Small intestine (tissue), 7 donors: Measurements from ENCODE around the gene LRRC49. TPM values are rescaled to one million over a fixed set of nuclear protein-coding genes. Genes with fewer than 3 reads are reported as not detected.
A peak's percentile ranks its signal among the peaks of the same experiment; 100 is the strongest.

Source experiments
- DNase-seq, 2 donors: peaks; one replicate each; pipeline versions ENCODE4 v3.0.0 to v3.0.0-alpha.2; 2013
- FAIRE-seq: peaks from 2 replicates; lab custom pipeline; 2012; peaks lifted over from hg19 to GRCh38; lab: Jason Lieb, UNC
- H3K27ac ChIP-seq, 3 donors: one replicate each; pipeline ENCODE4 v1.5.1; 2013; ENCODE audit warnings: low read length in 2 of 3, mild to moderate bottlenecking in 2 of 3, control low read depth in 1 of 3, inconsistent platforms in 1 of 3, low read depth in 1 of 3, moderate library complexity in 1 of 3
- H3K27me3 ChIP-seq, 3 donors: one replicate each; pipeline ENCODE4 v1.6.1; 2013; ENCODE audit warnings: low read length in 3 of 3, inconsistent platforms in 1 of 3; ENCODE audit not compliant: control insufficient read depth in 3 of 3, insufficient read depth in 3 of 3
- H3K36me3 ChIP-seq, 3 donors: one replicate each; pipeline ENCODE4 v1.6.1; 2013; ENCODE audit warnings: low read length in 3 of 3, inconsistent platforms in 1 of 3, low read depth in 1 of 3, mild to moderate bottlenecking in 1 of 3, moderate library complexity in 1 of 3; ENCODE audit not compliant: control insufficient read depth in 3 of 3, insufficient read depth in 2 of 3
- H3K4me1 ChIP-seq, 3 donors: one replicate each; pipeline ENCODE4 v1.6.1; 2013; ENCODE audit warnings: low read length in 2 of 3, inconsistent platforms in 1 of 3, low read depth in 1 of 3, mild to moderate bottlenecking in 1 of 3, moderate library complexity in 1 of 3; ENCODE audit not compliant: control insufficient read depth in 3 of 3, insufficient read depth in 2 of 3
- H3K4me3 ChIP-seq, 3 donors: one replicate each; pipeline ENCODE4 v1.5.1; 2013; ENCODE audit warnings: low read length in 3 of 3, control low read depth in 1 of 3, inconsistent platforms in 1 of 3, low read depth in 1 of 3, mild to moderate bottlenecking in 1 of 3, moderate library complexity in 1 of 3
- H3K9me3 ChIP-seq, 2 donors: one replicate each; pipeline ENCODE4 v1.6.1; 2013; ENCODE audit warnings: low read depth in 1 of 2, low read length in 1 of 2; ENCODE audit not compliant: control insufficient read depth in 2 of 2, insufficient read depth in 1 of 2
- WGBS, 3 donors: extraction: QIAGEN DNeasy Blood & Tissue Kit; methylation state at CpG; one replicate each; pipeline ENCODE4 v1.1.7; 2013; 5-methylcytosine and 5-hydroxymethylcytosine counted together
- polyA plus RNA-seq, 4 donors: library from polyadenylated mRNA; stranded (reverse) in 3 of 4; unstranded in 1 of 4; fragments of 200-250 nt in 3 of 4; fragments of 120-200 nt in 1 of 4; gene quantifications; one replicate each; pipeline versions ENCODE4 v1.2.1 to v1.2.3, GENCODE V29; 2013
- donor health status: healthy with polysubstance abuse.
- donor health status: control.
- donor health status: control.
- donor health status: Bipolar disorder and iron deficiency.
- donor health status: healthy.

Gene LRRC49
- polyA plus RNA-seq, 4 donors: 0.81 to 3.2 (median 1.4) TPM

- DNase-seq (no peak), FAIRE-seq (no peak)
- Histone ChIP-seq H3K27me3 (no peaks in the 10 kb centered on the region), H3K27ac (no peak overlapping the region), H3K4me3 (no peak overlapping the region), H3K36me3 (no peaks in the 10 kb centered on the region), H3K9me3 (peaks cover 1 to 16% of the 10 kb centered on the region in 2 donors), H3K4me1 (peaks cover 0 to 6% (median 4%) of the 10 kb centered on the region in 3 donors)
Measured at GRCh38 chr15:70906842-70907241, 14.2 kb downstream of the LRRC49 start.

- H3K27me3 ChIP-seq: no peaks in the 10 kb centered on the region
- no peaks in the 10 kb centered on the region for H3K4me1 ChIP-seq
- no peak overlapping the region for H3K27ac ChIP-seq
- WGBS, 3 donors: 92 to 94% (median 93%) methylated on average over 5 of the region's 5 CpGs
- H3K9me3 ChIP-seq: peaks cover 1 to 16% of the 10 kb centered on the region in 2 donors
- DNase-seq (no peak), FAIRE-seq (no peak)
- no peaks in the 10 kb centered on the region for H3K36me3 ChIP-seq
- no peak overlapping the region for H3K4me3 ChIP-seq
Measured at GRCh38 chr15:70907784-70908471, 15.3 kb downstream of the LRRC49 start.

GRCh38 chr15:70910958-70911357, 18.3 kb downstream of the LRRC49 start:
- no peaks in the 10 kb centered on the region for H3K27me3 ChIP-seq
- DNase-seq (peak; percentile 8 to 21), FAIRE-seq (no peak)
- H3K9me3 ChIP-seq: peaks cover 1 to 16% of the 10 kb centered on the region in 2 donors
- H3K36me3 ChIP-seq: no peaks in the 10 kb centered on the region
- H3K27ac ChIP-seq: peak overlapping the region in 1 of 3 donors; percentile 18
- 48 to 84% (median 48%) methylated on average over 1 of the region's 1 CpG for WGBS, 3 donors
- H3K4me1 ChIP-seq: no peaks in the 10 kb centered on the region
- no peak overlapping the region for H3K4me3 ChIP-seq

GRCh38 chr15:70912187-70912586, 19.6 kb downstream of the LRRC49 start:
- H3K27ac ChIP-seq: no peak overlapping the region
- 29 to 70% (median 38%) methylated on average over 1 of the region's 1 CpG for WGBS, 3 donors
- no peak for FAIRE-seq

GRCh38 chr15:70916531-70916930, 23.9 kb downstream of the LRRC49 start:
- Histone ChIP-seq H3K4me3 (no peak overlapping the region), H3K36me3 (no peaks in the 10 kb centered on the region), H3K27ac (no peak overlapping the region), H3K4me1 (no peaks in the 10 kb centered on the region), H3K27me3 (no peaks in the 10 kb centered on the region), H3K9me3 (peaks cover 0 to 13% of the 10 kb centered on the region in 2 donors)
- 86 to 93% (median 92%) methylated on average over 10 of the region's 10 CpGs for WGBS, 3 donors
- DNase-seq: no peak
- FAIRE-seq: no peak

More at GRCh38 chr15:70912187-70912586, 19.6 kb downstream of the LRRC49 start:
- peak; percentile 32 to 33 for DNase-seq
- H3K4me1 ChIP-seq: no peaks in the 10 kb centered on the region
- H3K27me3 ChIP-seq: no peaks in the 10 kb centered on the region
- H3K4me3 ChIP-seq: no peak overlapping the region
- H3K36me3 ChIP-seq: no peaks in the 10 kb centered on the region
- H3K9me3 ChIP-seq: peaks cover 1 to 18% of the 10 kb centered on the region in 2 donors

GRCh38 chr15:70917955-70918354, 25.3 kb downstream of the LRRC49 start:
- DNase-seq (no peak), FAIRE-seq (no peak)
- peaks cover 0 to 13% of the 10 kb centered on the region in 2 donors for H3K9me3 ChIP-seq
- no peak overlapping the region for H3K27ac ChIP-seq
- no peak overlapping the region for H3K4me3 ChIP-seq
- no peaks in the 10 kb centered on the region for H3K36me3 ChIP-seq
- H3K4me1 ChIP-seq: no peaks in the 10 kb centered on the region
- 94 to 97% (median 95%) methylated on average over 6 of the region's 6 CpGs for WGBS, 3 donors
- no peaks in the 10 kb centered on the region for H3K27me3 ChIP-seq

- FAIRE-seq: no peak
- Histone ChIP-seq H3K9me3 (peaks cover 0 to 13% of the 10 kb centered on the region in 2 donors), H3K4me1 (no peaks in the 10 kb centered on the region), H3K36me3 (no peaks in the 10 kb centered on the region), H3K27me3 (no peaks in the 10 kb centered on the region), H3K27ac (no peak overlapping the region), H3K4me3 (no peak overlapping the region)
- DNase-seq: no peak
- WGBS, 3 donors: 42 to 75% (median 61%) methylated on average over 1 of the region's 1 CpG
Measured at GRCh38 chr15:70920981-70921696, 28.5 kb downstream of the LRRC49 start.

- Histone ChIP-seq H3K4me3 (no peak overlapping the region), H3K27me3 (no peaks in the 10 kb centered on the region), H3K9me3 (peaks cover 0 to 8% of the 10 kb centered on the region in 2 donors), H3K4me1 (no peaks in the 10 kb centered on the region), H3K27ac (no peak overlapping the region), H3K36me3 (no peaks in the 10 kb centered on the region)
- DNase-seq (no peak), FAIRE-seq (no peak)
- WGBS, 3 donors: 96 to 99% (median 97%) methylated on average over 2 of the region's 2 CpGs
Measured at GRCh38 chr15:70922119-70922518, 29.5 kb downstream of the LRRC49 start.
